ENCODE measurements around the gene TMEM123. TPM values are rescaled to one million over a fixed set of nuclear protein-coding genes. Genes with fewer than 3 reads are reported as not detected.
A peak's percentile ranks its signal among the peaks of the same experiment; 100 is the strongest.
"Not testable (repeated sequence)": the region's sequence is repeated elsewhere in the genome, so short reads cannot be mapped to it uniquely, and the experiment has no call there.

TMEM123 gene
- polyA plus RNA-seq, 1 experiment, result 200 TPM

DNA sequence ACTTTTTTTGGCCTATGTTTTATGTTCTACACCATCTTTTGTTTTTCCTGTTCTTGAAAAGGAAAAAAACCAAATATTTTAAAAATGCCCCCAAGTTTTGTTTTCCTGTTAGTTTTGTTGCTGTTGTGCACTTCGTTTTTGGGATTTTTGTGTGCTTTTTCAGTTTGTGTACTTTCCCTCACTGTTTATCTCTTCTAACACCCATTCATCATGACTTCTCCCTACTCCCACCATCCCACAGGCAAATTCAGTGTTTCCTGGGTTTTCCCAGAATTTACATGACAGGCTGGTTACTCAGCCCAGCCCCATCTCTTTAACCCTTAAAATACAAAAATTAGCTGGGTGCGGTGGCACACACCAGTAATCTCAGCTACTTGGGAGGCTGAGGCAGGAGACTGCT lies 15.6 kb downstream of the TMEM123 start:
- no peak for DNase-seq (ENCODE audit: low read depth)
- Histone ChIP-seq H3K4me3 (ENCODE audit: low read depth, low read length) (no peak overlapping the region), H3K36me3 (ENCODE audit: control insufficient read depth, insufficient read depth, low read length) (peaks cover 1% of the 10 kb centered on the region; the same call in 1 of the 2 replicates), H3K27me3 (ENCODE audit: control insufficient read depth, insufficient read depth, low read length) (no peaks in the 10 kb centered on the region)
- ChIA-PET POLR2A (no interaction called here), CTCF (no interaction called here)
- TF ChIP-seq, protein P1, sequence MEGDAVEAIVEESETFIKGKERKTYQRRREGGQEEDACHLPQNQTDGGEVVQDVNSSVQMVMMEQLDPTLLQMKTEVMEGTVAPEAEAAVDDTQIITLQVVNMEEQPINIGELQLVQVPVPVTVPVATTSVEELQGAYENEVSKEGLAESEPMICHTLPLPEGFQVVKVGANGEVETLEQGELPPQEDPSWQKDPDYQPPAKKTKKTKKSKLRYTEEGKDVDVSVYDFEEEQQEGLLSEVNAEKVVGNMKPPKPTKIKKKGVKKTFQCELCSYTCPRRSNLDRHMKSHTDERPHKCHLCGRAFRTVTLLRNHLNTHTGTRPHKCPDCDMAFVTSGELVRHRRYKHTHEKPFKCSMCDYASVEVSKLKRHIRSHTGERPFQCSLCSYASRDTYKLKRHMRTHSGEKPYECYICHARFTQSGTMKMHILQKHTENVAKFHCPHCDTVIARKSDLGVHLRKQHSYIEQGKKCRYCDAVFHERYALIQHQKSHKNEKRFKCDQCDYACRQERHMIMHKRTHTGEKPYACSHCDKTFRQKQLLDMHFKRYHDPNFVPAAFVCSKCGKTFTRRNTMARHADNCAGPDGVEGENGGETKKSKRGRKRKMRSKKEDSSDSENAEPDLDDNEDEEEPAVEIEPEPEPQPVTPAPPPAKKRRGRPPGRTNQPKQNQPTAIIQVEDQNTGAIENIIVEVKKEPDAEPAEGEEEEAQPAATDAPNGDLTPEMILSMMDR (IDR thresholded peaks at IDR 0.05; ENCODE audit: insufficient read depth, low read depth, low read length), result no peak

DNA sequence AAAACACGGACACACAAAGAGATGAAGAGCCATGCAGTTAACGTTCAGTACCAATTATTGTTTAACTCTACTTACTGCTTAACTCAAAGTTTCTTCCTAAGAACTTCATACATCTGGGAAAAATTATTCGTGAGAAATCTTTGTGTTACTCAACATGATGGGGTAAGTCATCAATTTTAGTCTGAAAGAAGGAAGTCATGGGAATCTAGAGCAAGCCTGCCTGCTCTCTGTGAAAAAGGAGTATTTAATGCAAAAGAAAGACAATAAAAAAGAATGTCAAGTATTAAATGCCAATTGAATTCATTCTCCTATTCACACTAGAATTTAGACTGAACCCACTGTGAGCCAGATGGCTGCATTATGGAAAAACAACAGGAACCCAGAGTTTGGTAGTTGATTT lies 16.0 kb downstream of the TMEM123 start:
- Histone ChIP-seq H3K4me3 (ENCODE audit: low read depth, low read length) (no peak overlapping the region), H3K36me3 (ENCODE audit: control insufficient read depth, insufficient read depth, low read length) (peaks cover 1% of the 10 kb centered on the region; the same call in 1 of the 2 replicates), H3K27me3 (ENCODE audit: control insufficient read depth, insufficient read depth, low read length) (no peaks in the 10 kb centered on the region)
- ChIA-PET POLR2A (no interaction called here), CTCF (no interaction called here)
- peak; percentile 88 for DNase-seq (ENCODE audit: low read depth)
- TF ChIP-seq, protein P1 (IDR thresholded peaks at IDR 0.05; ENCODE audit: insufficient read depth, low read depth, low read length), result no peak

DNA sequence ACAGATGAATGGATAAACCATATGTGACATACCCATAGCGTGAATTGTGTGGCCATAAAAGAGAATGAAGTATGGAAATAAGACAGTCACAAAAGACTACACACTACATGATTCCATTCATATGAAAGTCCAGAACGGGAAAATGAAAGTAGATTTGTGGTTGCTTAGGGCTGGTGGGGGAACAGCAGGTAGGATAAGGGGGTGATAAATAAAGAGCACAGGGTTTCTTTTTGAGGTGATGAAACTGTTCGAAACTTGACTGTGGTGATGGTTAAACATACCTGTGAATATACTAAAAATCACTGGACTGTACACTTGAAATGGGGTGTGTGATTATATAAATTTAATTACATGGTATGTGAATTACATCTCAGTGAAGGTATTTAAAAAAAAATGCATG lies 16.9 kb downstream of the TMEM123 start:
- ChIA-PET CTCF (interaction anchor here (1.0 kb wide), 1 partner anchor 45 kb away, joined by 5 read pairs; no protein-coding TSS in a partner anchor), POLR2A (no interaction called here)
- no peaks in the 10 kb centered on the region for H3K27me3 ChIP-seq (ENCODE audit: control insufficient read depth, insufficient read depth, low read length)
- TF ChIP-seq, protein P1 (IDR thresholded peaks at IDR 0.05; ENCODE audit: insufficient read depth, low read depth, low read length), result no peak
- peaks cover 1% of the 10 kb centered on the region; the same call in 1 of the 2 replicates for H3K36me3 ChIP-seq (ENCODE audit: control insufficient read depth, insufficient read depth, low read length)
- no peak for DNase-seq (ENCODE audit: low read depth)
- no peak overlapping the region for H3K4me3 ChIP-seq (ENCODE audit: low read depth, low read length)

DNA sequence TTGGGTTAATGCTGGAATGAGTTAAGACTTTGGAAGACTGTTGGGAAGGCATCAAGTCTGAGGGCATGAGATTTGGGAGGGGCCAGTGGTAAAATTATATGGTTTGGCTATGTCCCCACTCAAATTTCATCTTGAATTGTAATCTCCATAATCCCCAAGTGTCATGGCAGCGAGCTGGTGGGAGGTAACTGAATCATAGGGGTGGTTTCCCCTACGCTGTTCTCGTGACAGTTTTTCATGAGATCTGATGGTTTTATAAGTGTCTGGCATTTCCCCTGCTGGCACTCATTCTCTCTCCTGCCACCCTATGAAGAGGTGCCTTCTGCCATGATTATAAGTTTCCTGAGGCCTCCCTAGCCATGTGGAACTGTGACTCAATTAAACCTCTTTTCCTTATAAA lies 19.0 kb downstream of the TMEM123 start:
- H3K4me3 ChIP-seq (ENCODE audit: low read depth, low read length); POLR2A ChIA-PET; CTCF ChIA-PET; DNase-seq (ENCODE audit: low read depth); H3K36me3 ChIP-seq (ENCODE audit: control insufficient read depth, insufficient read depth, low read length); H3K27me3 ChIP-seq (ENCODE audit: control insufficient read depth, insufficient read depth, low read length): not testable (repeated sequence)

DNA sequence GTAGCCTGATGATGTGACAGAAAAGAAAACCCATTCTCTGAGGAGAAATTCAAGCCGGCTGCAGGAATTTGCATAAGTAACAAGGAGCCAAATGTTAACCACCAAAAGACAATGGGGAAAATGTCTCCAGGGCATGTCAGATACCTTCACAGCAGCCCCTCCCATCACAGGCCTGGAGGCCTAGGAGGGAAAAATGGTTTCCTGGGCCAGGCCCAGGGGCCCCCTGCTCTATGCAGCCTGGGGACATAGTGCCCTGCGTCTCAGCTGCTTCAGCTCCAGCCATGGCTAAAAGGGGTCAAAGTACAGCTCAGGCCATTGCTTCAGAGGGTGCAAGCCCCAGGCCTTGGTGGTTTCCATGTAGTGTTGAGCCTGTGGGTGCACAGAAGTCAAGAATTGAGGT lies 20.0 kb downstream of the TMEM123 start:
- H3K27me3 ChIP-seq (ENCODE audit: control insufficient read depth, insufficient read depth, low read length); CTCF ChIA-PET; DNase-seq (ENCODE audit: low read depth); H3K36me3 ChIP-seq (ENCODE audit: control insufficient read depth, insufficient read depth, low read length); H3K4me3 ChIP-seq (ENCODE audit: low read depth, low read length); POLR2A ChIA-PET: not testable (repeated sequence)

DNA sequence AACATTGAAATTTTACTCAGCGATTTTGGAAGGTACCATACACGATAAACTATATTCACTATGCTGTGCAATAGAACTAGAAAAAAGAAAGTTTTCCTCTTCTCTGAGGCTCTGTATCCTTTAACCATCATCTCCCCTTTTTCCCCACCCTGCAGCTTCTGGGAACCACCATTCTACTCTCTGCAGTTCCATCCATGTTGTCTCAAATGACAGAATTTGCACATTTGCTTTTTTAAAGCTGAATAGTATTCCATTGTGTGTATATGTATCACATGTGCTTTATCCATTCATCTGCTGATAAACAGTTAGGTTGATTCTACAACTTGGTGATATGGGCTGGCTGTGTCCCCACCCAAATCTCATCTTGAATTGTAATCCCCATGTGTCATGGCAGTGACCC lies 21.2 kb downstream of the TMEM123 start:
- POLR2A ChIA-PET, result no interaction called here
- TF ChIP-seq, protein P1 (IDR thresholded peaks at IDR 0.05; ENCODE audit: insufficient read depth, low read depth, low read length), result no peak
- no peak for DNase-seq (ENCODE audit: low read depth)
- Histone ChIP-seq H3K36me3 (ENCODE audit: control insufficient read depth, insufficient read depth, low read length) (peaks cover 1% of the 10 kb centered on the region; the same call in 1 of the 2 replicates), H3K27me3 (ENCODE audit: control insufficient read depth, insufficient read depth, low read length) (no peaks in the 10 kb centered on the region), H3K4me3 (ENCODE audit: low read depth, low read length) (no peak overlapping the region)
- CTCF ChIA-PET, result no interaction called here

Data from BJ (cell line).